GM12878 (cell line): ENCODE results near the gene ZBTB7B. TPM values are rescaled to one million over a fixed set of nuclear protein-coding genes. Genes with fewer than 3 reads are reported as not detected.

Source experiments
- CHD4 ChIP-seq: fragments of 200-600 bp; sonication (generic); IDR thresholded peaks from 2 replicates; pipeline ENCODE4 v1.6.1; 2016; ENCODE audit warnings: mild to moderate bottlenecking
- E2F8 ChIP-seq: fragments of 450-650 bp; IDR thresholded peaks from 2 replicates; pipeline ENCODE4 v1.6.1; 2018; ENCODE audit warnings: mild to moderate bottlenecking, low read depth, moderate library complexity; ENCODE audit not compliant: partially characterized antibody
- HDGF ChIP-seq: fragments of 450-650 bp; IDR thresholded peaks from 2 replicates; pipeline ENCODE4 v1.6.1; 2016; ENCODE audit warnings: antibody characterized with exemption
- IKZF1 ChIP-seq: fragments of 450-650 bp; conservative IDR thresholded peaks from 2 replicates; pipeline ENCODE4 v1.6.1; 2017; ENCODE audit warnings: antibody characterized with exemption, mild to moderate bottlenecking
- KLF5 ChIP-seq: fragments of 450-650 bp; IDR thresholded peaks from 2 replicates; pipeline ENCODE4 v1.6.1; 2014; ENCODE audit warnings: mild to moderate bottlenecking; ENCODE audit not compliant: partially characterized antibody
- LARP7 ChIP-seq: fragments of 450-650 bp; IDR thresholded peaks from 2 replicates; pipeline ENCODE4 v1.6.1; 2017; ENCODE audit warnings: mild to moderate bottlenecking
- MEF2B ChIP-seq: fragments of 450-650 bp; IDR thresholded peaks from 2 replicates; pipeline ENCODE4 v1.6.1; 2018; ENCODE audit warnings: mild to moderate bottlenecking, moderate library complexity; ENCODE audit not compliant: partially characterized antibody, poor library complexity, severe bottlenecking
- MYC ChIP-seq: IDR thresholded peaks from 2 replicates; pipeline ENCODE4 v1.6.1; 2011; ENCODE audit warnings: mild to moderate bottlenecking, low read length, moderate library complexity, inconsistent platforms; ENCODE audit not compliant: insufficient read depth, insufficient replicate concordance, insufficient read length, severe bottlenecking
- NFYA ChIP-seq: IDR thresholded peaks from 2 replicates; pipeline ENCODE4 v1.6.1; 2011; ENCODE audit warnings: low read depth, mild to moderate bottlenecking, low read length, improper control_type of control experiment, borderline replicate concordance
- NR2C1 ChIP-seq: fragments of 450-650 bp; IDR thresholded peaks from 2 replicates; pipeline ENCODE4 v1.6.1; 2017; ENCODE audit warnings: antibody characterized with exemption, mild to moderate bottlenecking, moderate library complexity
- PAX8 ChIP-seq: fragments of 450-650 bp; IDR thresholded peaks from 2 replicates; pipeline ENCODE4 v1.6.1; 2017; ENCODE audit warnings: mild to moderate bottlenecking, moderate library complexity
- PKNOX1 ChIP-seq: fragments of 450-650 bp; IDR thresholded peaks from 2 replicates; pipeline ENCODE4 v1.6.1; 2016; ENCODE audit warnings: mild to moderate bottlenecking
- RELB ChIP-seq: fragments of 450-650 bp; IDR thresholded peaks from 2 replicates; pipeline ENCODE4 v1.6.1; 2017; ENCODE audit warnings: low read depth, mild to moderate bottlenecking, moderate library complexity
- SMAD1 ChIP-seq: fragments of 450-650 bp; IDR thresholded peaks from 2 replicates; pipeline ENCODE4 v1.6.1; 2018; ENCODE audit warnings: mild to moderate bottlenecking, low read depth; ENCODE audit not compliant: partially characterized antibody
- SMAD5 ChIP-seq: IDR thresholded peaks from 2 replicates; pipeline ENCODE4 v1.6.1; 2016; ENCODE audit warnings: antibody characterized with exemption, low read depth
- SRF ChIP-seq, 2 experiments: IDR thresholded peaks; 2 replicates each; pipeline ENCODE4 v1.6.1; 2011; ENCODE audit warnings: low read depth in 2 of 2, low read length in 2 of 2, mild to moderate bottlenecking in 1 of 2, moderate library complexity in 1 of 2
- ZNF207 ChIP-seq: fragments of 450-650 bp; IDR thresholded peaks from 2 replicates; pipeline ENCODE4 v1.6.1; 2014; ENCODE audit warnings: antibody characterized with exemption, mild to moderate bottlenecking, borderline replicate concordance
- ZNF384 ChIP-seq: IDR thresholded peaks from 2 replicates; pipeline ENCODE4 v1.6.1; 2012; ENCODE audit warnings: low read depth, mild to moderate bottlenecking, low read length, improper control_type of control experiment, borderline replicate concordance
- ZSCAN29 ChIP-seq: fragments of 450-650 bp; IDR thresholded peaks from 2 replicates; pipeline ENCODE4 v1.6.1; 2017; ENCODE audit warnings: mild to moderate bottlenecking, moderate library complexity
- polyA plus RNA-seq, 11 experiments: library from polyadenylated mRNA; depleted of rRNA in 4 of 11; unstranded in 6 of 11; stranded (reverse) in 5 of 11; fragments of >200 nt; fragmentation: Nextera tagmentation in 4 of 11; fragmentation: Illumina TruSeq in 1 of 11; extraction: Ambion mirVana in 4 of 11; extraction: Trizol in 1 of 11; gene quantifications; 1 replicate in 1 of 11; 2 replicates in 10 of 11; pipeline versions ENCODE4 v1.2.1 to v1.2.3, GENCODE V29; 2011 to 2016; ENCODE audit warnings: inconsistent platforms in 2 of 11, missing spikeins in 2 of 11, low read depth in 1 of 11
- total RNA-seq, 4 experiments: library from RNA; depleted of rRNA in 3 of 4; stranded (reverse); fragments of >200 nt in 3 of 4; fragmentation: Illumina TruSeq in 1 of 4; extraction: Trizol in 1 of 4; gene quantifications; 2 replicates each; pipeline versions ENCODE4 v1.2.1 to v1.2.3, GENCODE V29; 2013 to 2021
- TF ChIP-seq, protein P1 (sequence below): IDR thresholded peaks from 2 replicates; pipeline ENCODE4 v1.6.1; 2011; ENCODE audit warnings: borderline replicate concordance, low read depth, mild to moderate bottlenecking, moderate library complexity, low read length; ENCODE audit not compliant: insufficient read depth, poor library complexity, severe bottlenecking
- TF ChIP-seq, protein P2 (sequence below): fragments of 450-650 bp; conservative IDR thresholded peaks from 2 replicates; pipeline ENCODE4 v1.6.1; 2017; ENCODE audit warnings: mild to moderate bottlenecking, moderate library complexity

Gene ZBTB7B
- total and polyA plus RNA-seq, 10 of the 15 experiments (the other 5 are each of a cell fraction or from before 2014, with no cell fraction given) = 0.11 to 44.9 (median 11.3) TPM

GRCh38 chr1:155001675-155002463 lies 733 bp upstream of the ZBTB7B start (continued):
- TF ChIP-seq ZNF207 (no peak), PAX8 (no peak), E2F8 (peak; percentile 29), ZNF384 (no peak), ZSCAN29 (no peak), MEF2B (peak; percentile 74), PKNOX1 (peak; percentile 98), IKZF1 (peak; percentile 25), SMAD1 (peak; percentile 23), CHD4 (0 out of 2 replicates have a peak, but pooled peaks have one; percentile 43), SRF (IDR thresholded peaks at IDR 0.05; ENCODE audit: low read depth in 2 of 2, low read length in 2 of 2) (no peak), KLF5 (no peak), HDGF (peak; percentile 86), NFYA (no peak), MYC (no peak), RELB (peak; percentile 99), LARP7 (no peak), NR2C1 (peak; percentile 27; the same call in 1 of the 2 replicates), SMAD5 (no peak)
- TF ChIP-seq, protein P1, sequence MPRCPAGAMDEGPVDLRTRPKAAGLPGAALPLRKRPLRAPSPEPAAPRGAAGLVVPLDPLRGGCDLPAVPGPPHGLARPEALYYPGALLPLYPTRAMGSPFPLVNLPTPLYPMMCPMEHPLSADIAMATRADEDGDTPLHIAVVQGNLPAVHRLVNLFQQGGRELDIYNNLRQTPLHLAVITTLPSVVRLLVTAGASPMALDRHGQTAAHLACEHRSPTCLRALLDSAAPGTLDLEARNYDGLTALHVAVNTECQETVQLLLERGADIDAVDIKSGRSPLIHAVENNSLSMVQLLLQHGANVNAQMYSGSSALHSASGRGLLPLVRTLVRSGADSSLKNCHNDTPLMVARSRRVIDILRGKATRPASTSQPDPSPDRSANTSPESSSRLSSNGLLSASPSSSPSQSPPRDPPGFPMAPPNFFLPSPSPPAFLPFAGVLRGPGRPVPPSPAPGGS = no peak
- TF ChIP-seq, protein P2, sequence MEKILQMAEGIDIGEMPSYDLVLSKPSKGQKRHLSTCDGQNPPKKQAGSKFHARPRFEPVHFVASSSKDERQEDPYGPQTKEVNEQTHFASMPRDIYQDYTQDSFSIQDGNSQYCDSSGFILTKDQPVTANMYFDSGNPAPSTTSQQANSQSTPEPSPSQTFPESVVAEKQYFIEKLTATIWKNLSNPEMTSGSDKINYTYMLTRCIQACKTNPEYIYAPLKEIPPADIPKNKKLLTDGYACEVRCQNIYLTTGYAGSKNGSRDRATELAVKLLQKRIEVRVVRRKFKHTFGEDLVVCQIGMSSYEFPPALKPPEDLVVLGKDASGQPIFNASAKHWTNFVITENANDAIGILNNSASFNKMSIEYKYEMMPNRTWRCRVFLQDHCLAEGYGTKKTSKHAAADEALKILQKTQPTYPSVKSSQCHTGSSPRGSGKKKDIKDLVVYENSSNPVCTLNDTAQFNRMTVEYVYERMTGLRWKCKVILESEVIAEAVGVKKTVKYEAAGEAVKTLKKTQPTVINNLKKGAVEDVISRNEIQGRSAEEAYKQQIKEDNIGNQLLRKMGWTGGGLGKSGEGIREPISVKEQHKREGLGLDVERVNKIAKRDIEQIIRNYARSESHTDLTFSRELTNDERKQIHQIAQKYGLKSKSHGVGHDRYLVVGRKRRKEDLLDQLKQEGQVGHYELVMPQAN = 0 out of 2 replicates have a peak, but pooled peaks have one; percentile 63
